HCT116 (cell line): ENCODE data around the gene ULBP1. TPM values are rescaled to one million over a fixed set of nuclear protein-coding genes. Genes with fewer than 3 reads are reported as not detected.

Experiments used
- ATAC-seq: fragments of 200-7000 bp; cut with Tn5 transposase; 2 replicates; pipeline ENCODE4 v1.9.1; 2020; ENCODE audit warnings: mild to moderate bottlenecking, moderate library complexity
- BruUV-seq: library from RNA; stranded (reverse); fragments of 400-500 nt; replicated peaks from 2 replicates; lab custom pipeline; 2021; lab: Mats Ljungman, UMichigan
- CTCF ChIA-PET: fragments of 300-600 bp; sonication (Branson Sonifier 250); formaldehyde crosslinking; loops from one replicate; lab custom pipeline; 2021; ENCODE audit warnings: antibody characterized with exemption; lab: Charles Lee
- POLR2A ChIA-PET: fragments of 300-600, 350-600 bp; sonication (Branson Sonifier 250); formaldehyde crosslinking; loops from one replicate; lab custom pipeline; 2021; ENCODE audit warnings: antibody characterized with exemption; lab: Charles Lee
- RAD21 ChIA-PET, 2 experiments: fragments of 300-600 bp; sonication (Branson Sonifier 250); formaldehyde crosslinking; loops; one replicate each; lab custom pipeline; 2023; ENCODE audit warnings: low total read pairs in 2 of 2; ENCODE audit not compliant: uncharacterized antibody in 2 of 2, unreplicated experiment in 2 of 2, low non-redundant PET in 1 of 2; lab: Charles Lee
- DNase-seq: peaks from one replicate; pipeline ENCODE4 v3.0.0-alpha.2; 2010; ENCODE audit warnings: low read depth, low spot score
- H2AFZ ChIP-seq: fragments of 200-600 bp; shearing (Covaris generic), sonication (generic); 2 replicates; pipeline ENCODE4 v1.6.1; 2017; ENCODE audit warnings: low read depth, mixed run types, mixed read lengths, antibody characterized with exemption, low read length; ENCODE audit not compliant: poor library complexity, severe bottlenecking
- H3K27ac ChIP-seq: 2 replicates; pipeline ENCODE4 v1.5.1; 2012; ENCODE audit warnings: low read depth, low read length
- H3K27me3 ChIP-seq: fragments of 200-600 bp; sonication (generic); 2 replicates; pipeline ENCODE4 v1.6.1; 2016; ENCODE audit warnings: mixed run types, low read length, mixed read lengths; ENCODE audit not compliant: insufficient read depth
- H3K36me3 ChIP-seq, 2 experiments: fragments of 200-500 bp in 1 of 2; fragments of 200-600 bp in 1 of 2; sonication (Bioruptor generic) in 1 of 2; sonication (generic) in 1 of 2; 2 replicates each; pipeline versions ENCODE4 v1.5.1 to v1.6.1; 2014 to 2016; ENCODE audit warnings: low read length in 2 of 2, inconsistent platforms in 1 of 2, mixed read lengths in 1 of 2, mixed run types in 1 of 2; ENCODE audit not compliant: insufficient read depth in 2 of 2, control insufficient read depth in 1 of 2
- H3K4me1 ChIP-seq, 2 experiments: fragments of 200-600 bp in 1 of 2; sonication (generic) in 1 of 2; 2 replicates each; pipeline versions ENCODE4 v1.5.1 to v1.6.1; 2012 to 2017; ENCODE audit warnings: low read length in 2 of 2, inconsistent platforms in 1 of 2, mild to moderate bottlenecking in 1 of 2, mixed read lengths in 1 of 2, mixed run types in 1 of 2, moderate library complexity in 1 of 2; ENCODE audit not compliant: insufficient read depth in 2 of 2, control insufficient read depth in 1 of 2
- H3K4me2 ChIP-seq: fragments of 200-600 bp; sonication (generic); 2 replicates; pipeline ENCODE4 v1.6.1; 2017; ENCODE audit warnings: mixed run types, low read length, mixed read lengths
- H3K4me3 ChIP-seq, 2 experiments: fragments of 200-600 bp in 1 of 2; sonication (generic) in 1 of 2; replicated peaks in 1 of 2; 2 replicates each; pipeline ENCODE4 v1.5.1; 2011 to 2016; ENCODE audit warnings: low read length in 2 of 2, control low read depth in 1 of 2, low read depth in 1 of 2, mild to moderate bottlenecking in 1 of 2, mixed read lengths in 1 of 2, mixed run types in 1 of 2
- H3K79me2 ChIP-seq: fragments of 200-600 bp; sonication (generic); 2 replicates; pipeline ENCODE4 v1.6.1; 2017; ENCODE audit warnings: mild to moderate bottlenecking, mixed run types, low read length, moderate library complexity, mixed read lengths; ENCODE audit not compliant: insufficient read depth
- H3K9ac ChIP-seq: fragments of 200-600 bp; sonication (generic); 2 replicates; pipeline ENCODE4 v1.6.1; 2016; ENCODE audit warnings: low read length, mixed read lengths
- H3K9me2 ChIP-seq: fragments of 200-600 bp; sonication (generic), shearing (Covaris generic); 2 replicates; pipeline ENCODE4 v1.6.1; 2017; ENCODE audit warnings: mixed run types, mild to moderate bottlenecking, moderate library complexity; ENCODE audit not compliant: insufficient read depth
- H3K9me3 ChIP-seq, 2 experiments: fragments of 200-500 bp in 1 of 2; fragments of 200-600 bp in 1 of 2; sonication (Bioruptor generic) in 1 of 2; sonication (generic) in 1 of 2; 2 replicates each; pipeline ENCODE4 v1.6.1; 2014 to 2017; ENCODE audit warnings: low read length in 2 of 2, mixed read lengths in 2 of 2, inconsistent platforms in 1 of 2, low read depth in 1 of 2, mild to moderate bottlenecking in 1 of 2, mixed run types in 1 of 2, moderate library complexity in 1 of 2; ENCODE audit not compliant: control insufficient read depth in 1 of 2, insufficient read depth in 1 of 2
- H4K20me1 ChIP-seq: fragments of 200-600 bp; sonication (generic), shearing (Covaris generic); 2 replicates; pipeline ENCODE4 v1.6.1; 2017; ENCODE audit warnings: mixed run types, mild to moderate bottlenecking, moderate library complexity; ENCODE audit not compliant: insufficient read depth
- CEBPB ChIP-seq: IDR thresholded peaks from 2 replicates; pipeline ENCODE4 v1.6.1; 2012; ENCODE audit warnings: low read depth
- EGR1 ChIP-seq: IDR thresholded peaks from 2 replicates; pipeline ENCODE4 v1.6.1; 2012; ENCODE audit warnings: low read depth
- ELF1 ChIP-seq: IDR thresholded peaks from 2 replicates; pipeline ENCODE4 v1.6.1; 2012; ENCODE audit warnings: low read depth, borderline replicate concordance
- EZH2 ChIP-seq: fragments of 200-600 bp; sonication (generic); IDR thresholded peaks from 2 replicates; pipeline ENCODE4 v1.6.1; 2017; ENCODE audit warnings: antibody characterized with exemption, mixed run types
- EZH2phosphoT487 ChIP-seq: fragments of 200-600 bp; IDR thresholded peaks from 2 replicates; pipeline ENCODE4 v1.6.1; 2018; ENCODE audit warnings: antibody characterized with exemption, borderline replicate concordance
- FOSL1 ChIP-seq: IDR thresholded peaks from 2 replicates; pipeline ENCODE4 v1.6.1; 2012; ENCODE audit warnings: low read depth
- JUND ChIP-seq: IDR thresholded peaks from 2 replicates; pipeline ENCODE4 v1.6.1; 2012
- POLR2A ChIP-seq: IDR thresholded peaks from 2 replicates; pipeline ENCODE4 v1.7.0; 2011; ENCODE audit warnings: borderline replicate concordance; ENCODE audit not compliant: insufficient read depth, insufficient read length; ENCODE audit errors: extremely low read depth
- RAD21 ChIP-seq: IDR thresholded peaks from 2 replicates; pipeline ENCODE4 v1.6.1; 2012; ENCODE audit warnings: low read depth, mild to moderate bottlenecking
- SIN3A ChIP-seq: IDR thresholded peaks from 2 replicates; pipeline ENCODE4 v1.6.1; 2012; ENCODE audit warnings: low read depth
- SP1 ChIP-seq: IDR thresholded peaks from 2 replicates; pipeline ENCODE4 v1.6.1; 2012; ENCODE audit warnings: low read depth
- SRF ChIP-seq: IDR thresholded peaks from 2 replicates; pipeline ENCODE4 v1.6.1; 2012; ENCODE audit warnings: low read depth
- TCF7L2 ChIP-seq: IDR thresholded peaks from 2 replicates; pipeline ENCODE4 v1.7.0; 2011; ENCODE audit warnings: borderline replicate concordance, inconsistent platforms; ENCODE audit not compliant: insufficient read depth, insufficient read length; ENCODE audit errors: extremely low read depth
- YY1 ChIP-seq: IDR thresholded peaks from 2 replicates; pipeline ENCODE4 v1.6.1; 2011; ENCODE audit warnings: low read length, low read depth, moderate library complexity, mild to moderate bottlenecking; ENCODE audit not compliant: insufficient replicate concordance; ENCODE audit errors: extremely low read depth
- ZNF274 ChIP-seq: fragments of 200-500 bp; sonication (Bioruptor generic); IDR thresholded peaks from 2 replicates; pipeline ENCODE4 v1.6.1; 2014; ENCODE audit warnings: mild to moderate bottlenecking, low read depth, low read length, inconsistent platforms
- intact Hi-C: fragments of 100-400 bp; cut with micrococcal nuclease; formaldehyde crosslinking; loops from 2 replicates; pipeline ENCODE4 v1.10.0; 2022
- total RNA-seq: library from RNA; stranded (reverse); gene quantifications from one replicate; pipeline ENCODE4 v1.2.1, GENCODE V29; 2021; ENCODE audit not compliant: unreplicated experiment
- TF ChIP-seq, protein P1 (sequence below): IDR thresholded peaks from 2 replicates; pipeline ENCODE4 v1.6.1; 2012; ENCODE audit warnings: low read depth
- TF ChIP-seq, protein P2 (sequence below): IDR thresholded peaks from 2 replicates; pipeline ENCODE4 v1.6.1; 2012
- TF ChIP-seq, protein P3 (sequence below): IDR thresholded peaks from 2 replicates; pipeline ENCODE4 v1.6.1; 2011; ENCODE audit warnings: mild to moderate bottlenecking, low read length, moderate library complexity; ENCODE audit not compliant: insufficient replicate concordance; ENCODE audit errors: extremely low read depth
- TF ChIP-seq, protein P4 (sequence below): IDR thresholded peaks from 2 replicates; pipeline ENCODE4 v1.6.1; 2012

ULBP1 gene
- total RNA-seq, 1 experiment from 2014 or later, result 12.4 TPM

DNA sequence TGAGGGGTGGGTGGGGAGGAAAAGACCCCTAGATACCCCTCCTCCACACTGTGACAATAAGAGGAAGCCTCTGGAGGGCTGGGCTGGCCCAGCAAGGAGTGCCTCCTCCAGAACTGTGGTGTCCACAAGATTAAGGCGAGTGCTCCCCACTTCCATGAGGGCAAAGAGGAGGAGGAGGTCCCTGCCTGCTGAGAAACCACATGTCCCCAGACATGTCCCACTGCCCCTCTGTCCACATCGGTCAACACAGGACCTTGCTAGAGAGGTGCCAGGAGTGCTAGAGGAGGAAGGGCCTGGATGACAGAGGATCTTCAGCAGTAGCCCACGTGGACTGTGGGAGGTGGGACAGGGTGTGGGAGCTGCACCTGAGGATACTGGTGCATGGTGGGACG lies 43.9 kb upstream of the ULBP1 start:
- Histone ChIP-seq H3K27ac (no peak overlapping the region), H3K9ac (no peak overlapping the region), H3K79me2 (no peaks in the 10 kb centered on the region), H3K9me2 (no peaks in the 10 kb centered on the region), H3K27me3 (no peaks in the 10 kb centered on the region), H3K9me3 (no peaks in the 10 kb centered on the region), H4K20me1 (no peaks in the 10 kb centered on the region), H3K4me2 (no peak overlapping the region), H3K36me3 (no peaks in the 10 kb centered on the region), H3K4me1 (peaks cover 0 to 11% of the 10 kb centered on the region in 2 experiments; a peak in 2 of 4 replicates), H2AFZ (no peak overlapping the region), H3K4me3 (no peak overlapping the region)
- intact Hi-C loops, result no loop called here
- ATAC-seq, result no peak
- ChIA-PET POLR2A (no interaction called here), CTCF (no interaction called here), RAD21 (no interaction called here)
- BruUV-seq, result no TSS peak
- TF ChIP-seq, protein P1, sequence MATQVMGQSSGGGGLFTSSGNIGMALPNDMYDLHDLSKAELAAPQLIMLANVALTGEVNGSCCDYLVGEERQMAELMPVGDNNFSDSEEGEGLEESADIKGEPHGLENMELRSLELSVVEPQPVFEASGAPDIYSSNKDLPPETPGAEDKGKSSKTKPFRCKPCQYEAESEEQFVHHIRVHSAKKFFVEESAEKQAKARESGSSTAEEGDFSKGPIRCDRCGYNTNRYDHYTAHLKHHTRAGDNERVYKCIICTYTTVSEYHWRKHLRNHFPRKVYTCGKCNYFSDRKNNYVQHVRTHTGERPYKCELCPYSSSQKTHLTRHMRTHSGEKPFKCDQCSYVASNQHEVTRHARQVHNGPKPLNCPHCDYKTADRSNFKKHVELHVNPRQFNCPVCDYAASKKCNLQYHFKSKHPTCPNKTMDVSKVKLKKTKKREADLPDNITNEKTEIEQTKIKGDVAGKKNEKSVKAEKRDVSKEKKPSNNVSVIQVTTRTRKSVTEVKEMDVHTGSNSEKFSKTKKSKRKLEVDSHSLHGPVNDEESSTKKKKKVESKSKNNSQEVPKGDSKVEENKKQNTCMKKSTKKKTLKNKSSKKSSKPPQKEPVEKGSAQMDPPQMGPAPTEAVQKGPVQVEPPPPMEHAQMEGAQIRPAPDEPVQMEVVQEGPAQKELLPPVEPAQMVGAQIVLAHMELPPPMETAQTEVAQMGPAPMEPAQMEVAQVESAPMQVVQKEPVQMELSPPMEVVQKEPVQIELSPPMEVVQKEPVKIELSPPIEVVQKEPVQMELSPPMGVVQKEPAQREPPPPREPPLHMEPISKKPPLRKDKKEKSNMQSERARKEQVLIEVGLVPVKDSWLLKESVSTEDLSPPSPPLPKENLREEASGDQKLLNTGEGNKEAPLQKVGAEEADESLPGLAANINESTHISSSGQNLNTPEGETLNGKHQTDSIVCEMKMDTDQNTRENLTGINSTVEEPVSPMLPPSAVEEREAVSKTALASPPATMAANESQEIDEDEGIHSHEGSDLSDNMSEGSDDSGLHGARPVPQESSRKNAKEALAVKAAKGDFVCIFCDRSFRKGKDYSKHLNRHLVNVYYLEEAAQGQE, result no peak
- TF ChIP-seq, protein P2, sequence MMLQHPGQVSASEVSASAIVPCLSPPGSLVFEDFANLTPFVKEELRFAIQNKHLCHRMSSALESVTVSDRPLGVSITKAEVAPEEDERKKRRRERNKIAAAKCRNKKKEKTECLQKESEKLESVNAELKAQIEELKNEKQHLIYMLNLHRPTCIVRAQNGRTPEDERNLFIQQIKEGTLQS, result no peak
- TF ChIP-seq, protein P3, sequence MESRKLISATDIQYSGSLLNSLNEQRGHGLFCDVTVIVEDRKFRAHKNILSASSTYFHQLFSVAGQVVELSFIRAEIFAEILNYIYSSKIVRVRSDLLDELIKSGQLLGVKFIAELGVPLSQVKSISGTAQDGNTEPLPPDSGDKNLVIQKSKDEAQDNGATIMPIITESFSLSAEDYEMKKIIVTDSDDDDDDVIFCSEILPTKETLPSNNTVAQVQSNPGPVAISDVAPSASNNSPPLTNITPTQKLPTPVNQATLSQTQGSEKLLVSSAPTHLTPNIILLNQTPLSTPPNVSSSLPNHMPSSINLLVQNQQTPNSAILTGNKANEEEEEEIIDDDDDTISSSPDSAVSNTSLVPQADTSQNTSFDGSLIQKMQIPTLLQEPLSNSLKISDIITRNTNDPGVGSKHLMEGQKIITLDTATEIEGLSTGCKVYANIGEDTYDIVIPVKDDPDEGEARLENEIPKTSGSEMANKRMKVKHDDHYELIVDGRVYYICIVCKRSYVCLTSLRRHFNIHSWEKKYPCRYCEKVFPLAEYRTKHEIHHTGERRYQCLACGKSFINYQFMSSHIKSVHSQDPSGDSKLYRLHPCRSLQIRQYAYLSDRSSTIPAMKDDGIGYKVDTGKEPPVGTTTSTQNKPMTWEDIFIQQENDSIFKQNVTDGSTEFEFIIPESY, result no peak
- TF ChIP-seq ELF1 (no peak), EZH2phosphoT487 (no peak), JUND (no peak), EZH2 (no peak), POLR2A (no peak), SP1 (no peak), RAD21 (no peak), SIN3A (no peak), CEBPB (no peak), SRF (no peak), YY1 (no peak), ZNF274 (no peak), EGR1 (no peak), TCF7L2 (no peak), FOSL1 (no peak)
- TF ChIP-seq, protein P4, sequence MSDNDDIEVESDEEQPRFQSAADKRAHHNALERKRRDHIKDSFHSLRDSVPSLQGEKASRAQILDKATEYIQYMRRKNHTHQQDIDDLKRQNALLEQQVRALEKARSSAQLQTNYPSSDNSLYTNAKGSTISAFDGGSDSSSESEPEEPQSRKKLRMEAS, result no peak
- DNase-seq, result no peak
